Fibroblast of mammary gland (primary cell): ENCODE measurements around the gene MCM9.

Experiments
- DNase-seq: peaks from one replicate; pipeline ENCODE4 v3.0.0-alpha.2; 2010; ENCODE audit warnings: low read depth
- H3K4me3 ChIP-seq: 2 replicates; pipeline ENCODE4 v1.5.1; 2011; ENCODE audit warnings: low read depth, mild to moderate bottlenecking, low read length, moderate library complexity; ENCODE audit not compliant: control insufficient read depth
- CTCF ChIP-seq: conservative IDR thresholded peaks from 2 replicates; pipeline ENCODE4 v1.5.1; 2011; ENCODE audit warnings: low read depth, low read length, inconsistent platforms; ENCODE audit not compliant: control insufficient read depth, insufficient read depth

The MCM9 gene

GRCh38 chr6:118971682-118972081, 36.7 kb upstream of the MCM9 start:
- no peak overlapping the region for H3K4me3 ChIP-seq
- no peak for DNase-seq
- TF ChIP-seq CTCF, result no peak

GRCh38 chr6:118970866-118971265, 35.9 kb upstream of the MCM9 start:
- no peak overlapping the region for H3K4me3 ChIP-seq
- no peak for TF ChIP-seq CTCF
- DNase-seq, result no peak

GRCh38 chr6:118968416-118968815, 33.5 kb upstream of the MCM9 start:
- DNase-seq, result peak; percentile 46
- TF ChIP-seq CTCF, result peak; percentile 27
- H3K4me3 ChIP-seq, result no peak overlapping the region

GRCh38 chr6:118967239-118967638, 32.3 kb upstream of the MCM9 start:
- DNase-seq, result no peak
- no peak overlapping the region for H3K4me3 ChIP-seq
- TF ChIP-seq CTCF, result no peak

- TF ChIP-seq CTCF, result no peak
- no peak overlapping the region for H3K4me3 ChIP-seq
- no peak for DNase-seq
Observed at GRCh38 chr6:118965843-118966370, 30.9 kb upstream of the MCM9 start.

- H3K4me3 ChIP-seq, result no peak overlapping the region
- no peak for DNase-seq
- TF ChIP-seq CTCF, result no peak
Observed at GRCh38 chr6:118965371-118965770, 30.4 kb upstream of the MCM9 start.

GRCh38 chr6:118963003-118963402, 28.0 kb upstream of the MCM9 start:
- no peak overlapping the region for H3K4me3 ChIP-seq
- peak; percentile 27 for TF ChIP-seq CTCF
- DNase-seq, result peak; percentile 32
